Measurements from ENCODE around the gene NUP214.

Gene NUP214

DNA sequence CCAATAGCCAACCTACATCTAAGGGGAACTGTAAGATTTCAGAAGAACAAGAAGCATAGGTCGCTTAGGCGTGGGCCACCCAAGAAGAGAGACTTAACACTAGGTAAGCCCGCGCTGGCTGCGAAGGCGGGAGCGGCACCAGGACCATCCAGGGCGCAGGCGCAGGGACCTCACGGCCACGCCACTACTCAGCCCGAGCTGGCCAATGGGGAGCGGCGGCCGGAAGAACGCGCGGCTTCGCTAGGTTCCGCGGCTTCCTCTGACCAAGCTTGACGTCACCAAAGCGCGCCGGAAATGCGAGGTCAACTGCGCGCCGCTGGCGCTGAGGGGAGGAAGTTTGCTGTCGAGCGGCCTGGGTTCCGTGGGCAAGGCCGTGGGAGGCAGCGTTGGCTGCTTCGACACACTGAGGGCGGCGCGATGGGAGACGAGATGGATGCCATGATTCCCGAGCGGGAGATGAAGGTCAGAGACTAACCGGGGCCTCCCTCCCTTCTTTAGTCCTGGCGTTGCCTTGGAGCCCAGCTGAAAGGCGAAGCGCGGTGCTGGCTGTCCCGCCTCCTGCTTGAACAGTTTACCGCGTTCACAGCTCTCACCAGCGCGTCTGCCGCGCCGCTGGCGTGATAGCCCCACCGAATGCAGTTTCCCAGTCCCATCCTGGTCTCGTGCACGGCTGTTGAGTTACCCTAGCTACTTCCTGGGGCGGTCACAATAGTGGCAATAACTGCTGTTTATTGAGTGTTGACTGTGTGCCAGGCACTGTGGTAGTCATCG, at the start of gene NUP214:
Gene NUP214, plus strand, starts transcription at position 299 of the 771 bp plus-strand sequence. Its CDS starts 119 bp downstream, at position 418.
- peak; percentile 86 for FAIRE-seq

DNA sequence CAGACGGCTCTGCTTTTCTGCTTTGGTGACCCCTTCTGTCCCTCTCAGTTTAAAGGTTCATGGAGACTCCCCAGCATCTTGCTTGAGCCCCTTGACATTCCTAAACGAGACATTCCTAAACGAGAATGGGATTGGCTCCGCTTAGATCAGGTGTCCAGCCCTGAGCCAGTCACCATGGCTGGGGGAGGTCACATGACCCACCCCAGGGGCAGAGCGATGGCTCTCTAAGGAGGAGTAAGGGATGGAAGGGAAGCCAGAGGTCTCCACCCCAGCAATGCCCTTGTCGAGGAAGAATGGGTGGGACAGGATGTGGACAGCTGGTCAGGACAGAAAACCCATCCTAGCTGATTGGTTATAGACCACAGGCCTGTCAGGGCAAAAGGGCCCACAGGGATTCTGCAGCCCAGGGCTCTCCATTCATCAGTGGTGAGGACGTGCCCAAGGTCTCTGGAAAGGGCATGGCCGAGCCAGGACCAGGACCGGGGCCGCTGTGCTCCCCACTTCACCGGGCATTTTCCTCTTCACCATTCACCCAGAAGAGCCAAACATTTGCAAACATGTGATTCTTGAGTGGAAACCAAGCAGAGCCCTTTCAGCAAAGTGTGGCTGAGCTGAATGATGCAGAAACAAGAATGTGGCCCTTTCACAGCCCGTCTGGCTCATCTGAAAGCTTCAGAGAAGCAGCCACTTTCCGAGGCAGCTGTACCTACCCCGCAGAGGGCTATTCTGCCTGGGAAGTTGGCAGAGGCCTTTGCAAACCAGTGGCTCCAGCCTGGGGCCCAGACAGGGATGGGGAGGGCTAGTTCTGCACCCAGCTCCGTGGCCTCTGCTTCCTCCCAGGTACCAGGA, 48.8 kb upstream of the NUP214 start:
- FAIRE-seq = no peak

DNA sequence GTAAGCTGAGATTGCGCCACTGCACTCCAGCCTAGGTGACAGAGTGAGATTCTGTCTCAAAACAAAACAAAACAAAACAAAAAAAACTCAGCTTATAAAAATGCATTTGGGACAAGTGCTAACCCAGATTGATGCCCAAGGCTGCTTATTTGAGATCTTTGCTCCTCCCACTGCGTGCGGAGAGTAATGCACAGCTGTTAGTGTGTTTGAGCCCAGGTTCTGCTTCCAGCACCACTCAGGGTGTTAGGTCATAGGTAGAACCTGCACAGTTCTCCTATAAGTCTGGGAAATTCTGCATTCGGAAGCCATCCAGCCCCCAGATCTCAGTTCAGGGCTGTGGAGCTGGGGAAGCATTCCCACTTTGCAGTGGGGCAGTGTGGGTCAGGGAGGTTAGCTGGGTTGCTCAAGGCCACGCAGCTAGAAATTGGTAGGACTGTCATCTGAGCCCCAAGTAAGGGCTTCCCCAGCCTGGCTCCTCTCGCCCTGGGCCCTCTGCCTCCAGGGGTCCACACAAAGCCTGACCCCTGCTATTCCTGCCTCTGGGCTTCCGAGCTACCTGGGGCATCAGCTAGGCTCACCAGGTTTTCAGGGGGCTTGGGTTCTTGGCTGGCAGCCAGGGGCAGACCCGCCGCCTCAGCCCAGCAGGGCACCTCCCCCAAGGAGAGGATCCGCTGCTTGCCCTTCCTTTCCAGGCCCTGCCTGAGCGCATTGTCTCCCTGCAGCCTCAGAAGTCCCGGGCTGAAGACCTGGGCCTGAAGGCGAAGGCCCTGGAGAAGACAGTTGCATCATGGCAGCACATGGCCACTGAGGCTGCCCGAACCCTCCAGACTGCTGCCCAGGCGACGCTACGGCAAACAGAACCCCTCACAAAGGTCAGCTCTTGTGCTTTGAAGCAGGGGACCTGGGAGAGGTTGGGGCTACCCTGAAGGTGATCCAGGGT, 46.7 kb upstream of the NUP214 start:
- FAIRE-seq = no peak

DNA sequence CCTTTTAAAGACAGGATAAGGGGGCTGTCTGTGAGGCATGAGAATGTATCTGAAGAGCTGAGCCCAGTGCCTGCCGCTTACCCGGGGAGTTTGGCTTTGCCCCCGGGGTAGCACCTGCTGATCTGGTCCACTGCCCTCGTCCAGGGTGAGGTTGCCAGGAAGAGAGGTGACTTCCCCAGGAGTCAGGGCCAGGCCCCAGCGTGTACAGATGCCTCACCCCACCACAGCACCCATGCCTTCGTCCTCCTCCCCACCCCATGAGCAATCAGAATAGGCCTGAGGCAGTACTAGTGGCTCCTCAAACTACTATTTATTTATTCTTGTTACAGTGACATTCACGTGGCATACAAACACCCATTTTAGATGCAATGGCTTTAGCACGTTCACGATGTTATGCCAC, 44.8 kb upstream of the NUP214 start:
- no peak for FAIRE-seq

DNA sequence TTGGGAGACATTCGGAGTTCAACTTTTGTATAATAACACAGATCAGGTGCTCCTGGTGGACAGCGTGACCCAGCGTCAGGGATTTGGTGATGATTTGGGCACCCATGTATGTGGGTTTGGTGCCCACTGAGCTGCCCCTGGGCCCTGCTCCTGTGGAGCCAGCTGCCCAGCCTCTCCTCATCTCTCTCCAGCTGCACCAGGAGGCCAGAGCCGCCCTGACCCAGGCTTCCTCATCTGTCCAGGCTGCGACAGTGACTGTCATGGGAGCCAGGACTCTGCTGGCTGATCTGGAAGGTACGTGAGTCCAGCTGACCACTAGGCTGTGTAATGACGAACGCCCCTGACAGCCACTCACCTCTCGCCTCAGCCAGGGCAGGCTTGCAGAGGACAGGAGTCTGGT, 43.5 kb upstream of the NUP214 start:
- FAIRE-seq = no peak

DNA sequence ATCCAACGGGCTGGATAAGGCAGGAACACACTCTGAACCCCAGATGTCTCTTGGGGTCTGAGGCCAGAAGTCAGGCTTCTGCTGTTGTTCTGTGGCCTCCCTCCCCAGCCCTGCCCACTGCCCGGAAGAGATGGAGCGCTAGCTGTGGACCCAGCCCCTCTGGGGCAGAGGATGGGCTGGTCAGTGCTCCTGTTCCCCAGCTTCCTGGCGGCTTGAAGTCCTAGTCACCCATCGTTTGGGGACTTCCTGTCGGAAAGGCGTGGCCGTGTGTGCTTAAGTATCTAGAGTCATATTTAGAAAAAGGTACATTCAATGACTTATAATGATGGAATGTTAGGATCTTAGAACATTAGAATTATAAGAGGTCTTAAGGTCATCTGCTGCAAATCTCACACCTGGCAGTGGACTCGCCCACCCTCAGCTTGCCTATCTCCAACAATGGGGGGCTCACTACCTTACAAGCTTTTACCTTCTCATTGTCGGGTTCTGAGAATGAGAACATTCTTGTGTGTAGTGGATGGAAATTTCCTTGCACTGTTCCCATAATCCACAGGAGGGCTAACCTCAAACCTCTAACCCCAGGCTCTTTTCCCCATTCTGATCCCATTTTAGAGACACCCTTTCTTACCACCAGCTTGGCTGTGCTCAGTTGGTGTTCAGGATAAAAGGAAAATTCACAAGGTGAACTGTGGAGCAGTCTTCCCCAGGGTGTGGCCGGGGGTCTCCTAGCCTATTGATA, 42.4 kb upstream of the NUP214 start:
- FAIRE-seq = no peak

DNA sequence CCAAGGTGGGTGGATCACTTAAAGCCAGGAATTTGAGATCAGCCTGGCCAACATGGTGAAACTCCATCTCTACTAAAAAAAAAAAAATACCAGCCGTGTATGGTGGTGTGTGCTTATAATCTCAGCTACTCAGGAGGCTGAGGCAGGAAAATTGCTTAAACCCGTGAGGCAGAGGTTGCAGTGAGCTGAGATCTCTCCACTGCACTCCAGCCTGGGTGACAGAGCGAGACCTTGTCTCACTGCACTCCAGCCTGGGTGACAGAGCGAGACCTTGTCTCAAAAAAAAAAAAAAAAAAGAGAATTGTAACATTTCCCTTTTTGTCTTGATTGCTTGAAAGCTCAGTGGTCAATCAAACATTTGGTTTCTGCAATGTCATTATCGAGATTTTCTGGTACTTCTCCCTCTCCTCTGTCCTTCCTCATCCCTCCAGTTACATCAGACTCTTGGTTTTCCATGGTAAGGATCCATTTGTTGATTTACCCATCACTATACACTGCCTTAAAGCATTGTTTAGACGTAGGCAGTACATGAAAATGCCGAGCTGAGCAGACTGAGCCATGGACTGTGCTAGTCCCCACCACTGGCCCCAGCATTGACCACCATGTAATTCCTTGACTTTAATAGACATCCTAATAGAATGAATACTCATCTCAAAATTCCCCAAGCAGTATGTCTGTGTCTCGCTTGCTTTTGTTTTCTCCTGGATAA, 40.6 kb upstream of the NUP214 start:
- no peak for FAIRE-seq

DNA sequence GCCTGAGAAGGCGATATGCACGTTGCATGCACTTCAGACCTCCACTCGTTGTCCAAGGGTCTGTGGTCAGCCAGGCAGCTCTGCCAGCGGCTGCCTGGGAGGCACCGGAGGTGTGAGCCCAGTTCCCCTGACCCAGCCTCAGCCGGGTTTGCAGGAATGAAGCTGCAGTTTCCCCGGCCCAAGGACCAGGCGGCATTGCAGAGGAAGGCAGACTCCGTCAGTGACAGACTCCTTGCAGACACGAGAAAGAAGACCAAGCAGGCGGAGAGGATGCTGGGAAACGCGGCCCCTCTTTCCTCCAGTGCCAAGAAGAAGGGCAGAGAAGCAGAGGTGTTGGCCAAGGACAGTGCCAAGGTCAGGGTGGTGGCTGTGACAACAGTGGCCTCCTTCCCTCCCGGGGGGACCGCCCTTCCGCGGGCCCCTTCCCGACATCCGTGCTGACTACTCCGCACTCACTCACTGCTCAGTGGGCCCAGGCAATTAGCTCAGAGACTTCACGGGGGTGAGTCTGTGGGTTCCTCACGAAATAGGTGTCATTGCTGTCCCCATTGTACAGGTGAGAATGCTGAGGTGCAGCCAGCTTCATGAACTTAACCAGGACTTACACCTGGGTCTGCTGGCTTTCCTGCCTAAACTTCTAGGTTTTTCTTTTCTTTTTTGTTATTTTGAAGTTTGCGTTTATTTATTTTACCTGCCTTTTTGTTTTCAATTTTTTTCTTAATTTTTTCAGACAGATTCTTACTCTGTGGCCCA, 39.8 kb upstream of the NUP214 start:
- FAIRE-seq = no peak

DNA sequence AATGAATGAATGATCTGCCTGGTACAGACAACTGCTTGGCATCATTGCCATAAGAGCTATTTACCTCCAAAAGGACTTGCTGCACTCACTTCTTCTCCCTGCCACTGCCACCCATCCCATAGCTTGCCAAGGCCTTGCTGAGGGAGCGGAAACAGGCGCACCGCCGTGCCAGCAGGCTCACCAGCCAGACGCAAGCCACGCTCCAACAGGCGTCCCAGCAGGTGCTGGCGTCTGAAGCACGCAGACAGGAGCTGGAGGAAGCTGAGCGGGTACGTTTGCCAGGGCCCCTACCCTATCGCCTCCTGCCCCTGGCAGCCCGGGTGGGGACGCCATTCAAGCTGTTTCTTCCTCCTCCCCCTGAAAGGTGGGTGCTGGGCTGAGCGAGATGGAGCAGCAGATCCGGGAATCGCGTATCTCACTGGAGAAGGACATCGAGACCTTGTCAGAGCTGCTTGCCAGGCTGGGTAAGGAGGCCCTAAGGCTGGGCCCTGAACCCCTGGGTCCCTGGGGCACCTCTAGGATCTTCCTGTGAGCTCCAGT, 38.0 kb upstream of the NUP214 start:
- FAIRE-seq = no peak

DNA sequence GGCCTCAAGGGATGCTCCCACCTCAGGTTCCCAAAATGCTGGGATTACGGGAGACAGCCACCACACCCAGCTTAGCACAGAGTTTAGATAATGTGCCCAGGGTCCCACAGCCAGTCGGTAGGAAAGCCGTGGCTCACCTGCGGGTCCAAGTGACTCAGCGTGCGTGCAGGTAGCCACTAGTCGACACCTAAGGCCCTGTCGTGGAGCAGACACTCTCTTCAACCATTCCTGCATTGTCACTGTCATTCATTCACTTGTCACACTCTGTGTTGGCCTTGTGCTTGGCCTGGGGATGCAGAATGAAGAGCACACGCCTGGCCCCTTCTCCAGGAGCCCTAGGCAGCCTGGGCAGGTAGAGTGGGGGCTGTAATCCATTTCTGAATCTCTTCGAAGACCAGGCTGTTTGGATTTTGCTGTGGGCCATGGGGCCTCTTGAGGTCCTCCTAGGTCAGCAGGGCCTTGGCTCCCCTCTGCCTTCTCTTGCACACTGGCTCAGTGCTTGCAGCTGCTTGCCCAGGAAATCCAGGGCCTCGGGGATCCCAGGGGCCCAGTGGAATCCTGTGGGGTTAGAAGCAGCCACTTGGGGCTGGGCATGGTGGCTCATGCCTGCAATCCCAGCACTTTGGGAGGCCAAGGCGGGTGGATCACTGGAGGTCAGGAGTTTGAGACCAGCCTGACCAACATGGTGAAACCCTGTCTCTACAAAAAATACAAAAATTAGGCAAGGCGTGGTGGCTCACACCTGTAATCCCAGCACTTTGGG, 35.2 kb upstream of the NUP214 start:
- FAIRE-seq = no peak

DNA sequence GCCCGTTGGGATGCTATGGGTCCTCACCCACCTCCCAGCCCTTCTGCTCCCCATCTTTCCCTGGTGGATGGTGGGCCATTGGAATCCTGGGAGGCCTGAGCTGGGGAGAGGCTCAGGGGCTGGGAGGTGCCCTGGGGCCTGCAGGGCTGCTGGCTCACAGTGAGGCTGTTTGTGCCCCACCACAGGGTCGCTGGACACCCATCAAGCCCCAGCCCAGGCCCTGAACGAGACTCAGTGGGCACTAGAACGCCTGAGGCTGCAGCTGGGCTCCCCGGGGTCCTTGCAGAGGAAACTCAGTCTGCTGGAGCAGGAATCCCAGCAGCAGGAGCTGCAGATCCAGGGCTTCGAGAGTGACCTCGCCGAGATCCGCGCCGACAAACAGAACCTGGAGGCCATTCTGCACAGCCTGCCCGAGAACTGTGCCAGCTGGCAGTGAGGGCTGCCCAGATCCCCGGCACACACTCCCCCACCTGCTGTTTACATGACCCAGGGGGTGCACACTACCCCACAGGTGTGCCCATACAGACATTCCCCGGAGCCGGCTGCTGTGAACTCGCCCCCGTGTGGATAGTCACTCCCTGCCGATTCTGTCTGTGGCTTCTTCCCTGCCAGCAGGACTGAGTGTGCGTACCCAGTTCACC, 33.9 kb upstream of the NUP214 start:
- no peak for FAIRE-seq

DNA sequence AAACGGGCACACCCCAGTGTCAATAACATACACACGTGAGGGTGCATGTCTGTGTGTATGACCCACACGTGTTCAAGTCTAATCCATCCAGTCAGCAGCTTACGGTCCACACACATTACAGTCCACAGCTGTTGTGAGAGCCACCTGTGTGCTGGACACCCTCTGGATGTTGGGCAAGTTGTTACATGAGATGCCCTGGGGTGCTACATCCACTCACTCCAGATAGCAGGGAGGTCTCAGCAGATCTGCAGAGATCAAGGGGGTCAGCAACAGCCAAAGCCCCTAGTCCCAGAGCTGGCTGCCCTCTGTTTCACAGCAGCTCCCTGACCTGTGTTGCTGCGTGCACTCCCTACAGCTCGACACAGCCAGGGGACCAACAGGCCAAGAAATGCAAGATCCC, 33.4 kb upstream of the NUP214 start:
- FAIRE-seq = no peak

DNA sequence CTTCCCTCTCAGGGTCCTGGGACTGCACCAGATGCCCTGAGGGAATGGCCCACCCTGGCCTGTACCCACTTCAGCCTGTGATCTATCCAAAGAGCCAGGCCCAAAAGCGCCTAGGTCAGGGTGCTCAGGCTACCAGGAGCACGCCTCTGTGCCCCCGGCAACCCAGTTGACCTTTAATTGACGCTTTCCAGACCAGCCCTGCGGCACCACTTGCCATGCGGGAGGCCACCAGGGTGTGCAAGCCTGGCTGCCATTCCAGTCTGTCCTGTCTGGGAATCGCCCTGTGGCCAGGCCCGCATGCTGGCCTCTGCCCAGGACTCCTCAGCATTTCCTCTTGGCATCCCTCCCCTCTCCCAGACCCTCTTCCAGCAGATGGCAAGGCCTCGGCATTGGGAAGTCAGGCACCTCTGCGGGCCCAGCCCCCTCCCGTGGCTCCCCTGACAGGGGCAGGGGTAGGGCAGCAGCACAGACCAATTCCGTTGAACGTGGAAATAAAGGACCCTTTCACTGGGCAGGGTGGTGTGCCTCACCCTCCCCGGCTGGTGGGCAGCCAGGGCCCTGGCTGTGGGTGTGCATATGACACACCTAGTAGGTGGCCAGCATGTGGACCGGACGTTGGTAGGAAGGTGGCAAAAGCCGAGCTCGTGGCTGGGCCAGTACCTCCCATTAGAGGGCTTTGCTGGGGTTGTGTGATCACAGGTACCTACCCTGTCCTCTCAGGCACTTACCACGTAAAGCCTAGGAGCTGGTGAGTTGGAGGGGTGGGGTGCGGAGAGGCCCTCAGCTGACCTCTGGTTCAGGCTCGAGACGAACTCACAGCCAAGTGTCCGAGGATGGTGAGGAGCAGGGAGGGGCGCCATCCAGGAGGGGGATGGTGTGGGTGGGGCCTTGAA, 32.6 kb upstream of the NUP214 start:
- FAIRE-seq = no peak

DNA sequence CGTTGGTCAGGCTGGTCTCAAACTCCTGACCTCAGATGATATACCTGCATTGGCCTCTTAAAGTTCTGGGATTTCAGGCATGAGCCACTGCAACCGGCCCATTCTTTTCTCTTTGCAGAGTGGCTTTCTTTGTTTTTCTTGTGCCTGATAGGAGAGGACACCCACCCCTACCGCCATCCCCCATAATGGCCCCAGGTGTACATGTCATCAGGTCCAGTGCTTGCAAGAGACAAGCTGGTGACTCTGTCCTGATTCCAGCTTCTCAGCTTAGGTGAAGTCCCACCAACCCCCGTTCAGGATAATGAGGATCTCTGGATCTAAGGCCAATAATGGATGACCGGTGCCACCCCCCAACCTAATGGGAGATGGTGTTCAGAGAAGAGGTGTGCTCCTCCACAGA, 31.4 kb upstream of the NUP214 start:
- no peak for FAIRE-seq

DNA sequence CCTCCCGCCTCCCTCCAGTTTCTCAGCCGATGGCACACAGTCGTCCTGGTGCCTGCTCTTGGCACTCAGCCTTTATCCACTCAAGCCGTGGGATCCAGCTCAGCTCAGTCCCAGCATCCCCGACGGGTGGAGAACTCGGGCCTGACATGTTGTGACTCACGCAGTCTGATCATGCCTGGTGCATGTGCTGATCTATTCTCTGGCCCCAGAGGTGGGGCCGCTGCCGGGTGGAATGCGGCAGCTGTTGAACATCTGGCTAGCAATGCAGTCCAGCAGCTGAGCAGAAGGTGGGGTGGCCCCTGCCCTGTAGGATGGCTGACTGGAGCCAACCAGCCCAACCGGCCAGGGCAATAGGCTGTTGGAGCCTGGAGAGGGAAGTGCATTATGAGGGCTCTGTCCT, 30.8 kb upstream of the NUP214 start:
- FAIRE-seq = no peak

DNA sequence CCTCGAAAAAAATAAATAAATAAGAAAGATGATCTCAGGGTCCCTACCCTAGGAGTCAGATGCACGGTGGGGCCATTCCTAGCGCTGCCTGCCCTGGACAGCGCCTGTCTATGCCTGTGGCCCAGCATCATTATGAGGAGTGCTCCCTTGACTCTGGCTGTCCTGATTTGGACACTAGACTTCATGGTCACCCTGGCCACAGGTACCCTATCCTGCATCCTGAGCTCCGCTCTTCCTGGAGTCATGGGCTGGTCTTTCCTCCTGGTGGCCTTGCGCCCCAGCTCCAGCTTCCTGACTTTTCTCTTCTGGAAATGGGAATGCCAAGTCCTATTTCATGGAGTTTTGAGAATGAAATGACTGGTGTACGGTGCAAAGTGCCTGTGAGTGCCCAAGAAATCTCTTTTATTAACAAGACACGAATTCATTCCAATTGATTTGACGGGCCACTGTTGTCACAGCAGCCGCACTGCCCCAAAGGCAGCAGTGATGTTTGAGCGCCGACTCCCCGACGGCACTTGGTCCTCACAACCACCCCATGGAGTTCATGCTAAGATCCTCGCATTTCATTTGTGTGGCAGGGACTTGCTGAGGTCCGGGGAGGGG, 29.6 kb upstream of the NUP214 start:
- no peak for FAIRE-seq

DNA sequence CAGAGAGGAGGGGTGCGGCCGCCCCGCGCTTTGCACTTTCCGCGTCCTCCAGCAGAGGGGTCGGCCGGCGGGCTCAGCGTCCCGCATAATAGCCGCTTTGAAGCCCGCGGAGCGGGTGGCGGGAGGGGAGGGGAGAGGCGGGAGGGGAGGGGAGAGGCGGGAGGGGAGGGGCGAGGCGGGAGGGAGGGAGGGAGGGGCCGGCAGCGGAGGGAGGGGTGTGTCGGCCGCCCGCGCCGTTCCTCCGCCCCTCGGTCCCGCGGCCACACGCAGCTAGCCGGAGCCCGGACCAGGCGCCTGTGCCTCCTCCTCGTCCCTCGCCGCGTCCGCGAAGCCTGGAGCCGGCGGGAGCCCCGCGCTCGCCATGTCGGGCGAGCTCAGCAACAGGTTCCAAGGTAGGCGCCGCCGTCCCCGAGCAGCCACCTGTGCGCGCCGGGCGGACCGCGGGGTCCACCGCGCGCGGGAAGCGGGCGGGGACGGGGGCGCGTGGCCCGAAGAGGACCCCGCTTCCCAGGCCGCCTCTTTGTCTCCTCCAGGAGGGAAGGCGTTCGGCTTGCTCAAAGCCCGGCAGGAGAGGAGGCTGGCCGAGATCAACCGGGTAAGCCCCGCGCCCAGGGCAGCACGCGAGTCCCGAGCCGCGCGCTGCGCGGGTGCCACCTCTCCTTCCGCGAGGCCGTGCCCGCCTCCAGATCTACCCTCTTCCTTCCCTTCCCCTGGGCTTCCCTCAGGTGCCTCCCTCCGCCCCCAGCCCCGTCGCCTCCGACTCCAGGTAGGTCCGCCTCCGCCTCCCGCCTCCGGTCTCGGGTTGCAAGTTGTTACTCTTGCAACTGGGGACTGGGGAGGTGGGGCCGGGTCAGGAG, 28.9 kb upstream of the NUP214 start, which contains the start of gene AIF1L:
Gene AIF1L, plus strand, starts transcription at position 263 of the 857 bp plus-strand sequence. Its CDS starts 99 bp downstream, at position 362.
- no peak for FAIRE-seq

Measured in endometrium (tissue), 2 donors.